Measurements from ENCODE around the gene TUBB6.

The TUBB6 gene

GRCh38 chr18:12307701-12308385 lies at the start of gene TUBB6:
TUBB6 (plus strand) TSS chr18:12308241; CDS start chr18:12308293, 52 bp downstream.
- DNase-seq: peak; percentile 91

GRCh38 chr18:12258719-12259705 lies 49.0 kb upstream of the TUBB6 start:
- no peak for DNase-seq

- DNase-seq: no peak
Measured at GRCh38 chr18:12262748-12263147, 45.3 kb upstream of the TUBB6 start.

- no peak for DNase-seq
Measured at GRCh38 chr18:12264864-12265263, 43.2 kb upstream of the TUBB6 start.

GRCh38 chr18:12271376-12272235 lies 36.4 kb upstream of the TUBB6 start:
- peak; percentile 89 for DNase-seq

DNA sequence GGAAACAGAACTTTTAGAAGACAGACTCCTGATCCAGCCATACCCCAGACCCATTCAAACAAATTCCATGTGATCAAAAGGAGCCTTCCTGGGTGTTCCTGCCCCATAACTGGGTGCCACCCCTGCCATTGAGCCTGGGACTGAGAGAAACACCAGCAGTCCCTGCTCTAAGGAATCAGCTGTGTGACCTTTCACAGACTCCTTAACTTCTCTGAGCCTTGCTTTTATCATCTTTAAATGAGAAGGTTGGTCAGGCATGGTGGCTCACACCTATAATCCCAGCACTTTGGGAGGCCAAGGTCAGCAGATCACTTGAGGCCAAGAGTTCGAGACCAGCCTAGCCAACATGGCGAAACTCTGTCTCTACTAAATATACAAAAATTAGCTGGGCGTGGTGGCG lies 33.2 kb upstream of the TUBB6 start:
- no peak for DNase-seq

- no peak for DNase-seq
Measured at GRCh38 chr18:12276736-12277554, 31.1 kb upstream of the TUBB6 start.

GRCh38 chr18:12278215-12278671 lies 29.8 kb upstream of the TUBB6 start:
- DNase-seq: no peak

DNA sequence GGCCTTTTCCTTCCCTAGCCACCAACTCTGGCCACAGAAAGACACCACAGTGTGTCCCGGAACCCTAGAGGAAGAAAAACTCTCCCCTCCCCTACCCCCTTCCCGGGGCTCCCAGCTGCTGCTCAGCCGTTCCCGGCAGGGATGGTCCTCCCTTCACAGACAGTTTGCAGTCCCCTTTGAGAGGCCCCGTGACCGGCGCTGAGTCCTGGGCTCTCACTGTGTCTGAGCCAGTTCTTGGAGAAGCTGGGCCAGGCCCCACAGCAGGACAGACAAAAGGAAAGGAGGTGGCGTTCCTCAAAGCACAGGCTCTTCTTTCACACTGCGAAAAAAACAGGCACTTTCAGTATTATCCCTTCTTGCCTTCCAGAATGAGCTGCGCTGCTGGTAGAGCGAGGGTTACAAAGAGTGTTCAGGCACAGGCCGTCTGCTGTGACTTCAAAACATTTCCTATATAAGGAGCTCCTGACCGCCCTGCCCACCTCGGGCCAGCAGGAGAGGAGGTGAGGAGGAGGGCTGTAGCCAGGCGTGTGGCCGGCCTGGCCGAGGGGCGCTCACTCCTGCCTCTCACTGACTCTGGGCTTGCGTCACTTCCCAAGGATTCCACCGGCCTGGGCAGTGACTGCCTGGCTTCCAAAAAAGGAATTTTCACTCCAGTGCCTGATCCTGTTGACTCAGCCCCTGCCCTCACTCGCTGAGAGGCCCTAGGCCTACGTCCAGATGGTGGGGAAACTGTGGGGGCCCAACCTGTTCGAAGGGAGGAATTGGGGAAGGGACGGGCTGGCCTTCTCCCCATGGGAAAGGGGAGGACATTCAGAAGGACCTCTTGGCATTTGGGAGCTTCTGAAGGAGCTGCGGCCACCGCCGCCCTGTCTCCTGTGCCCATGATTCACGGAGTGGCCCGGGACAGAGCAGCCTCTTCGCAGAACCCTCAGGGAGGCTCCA lies 29.0 kb upstream of the TUBB6 start:
- DNase-seq: peak; percentile 89

- no peak for DNase-seq
Measured at GRCh38 chr18:12279781-12280531, 28.1 kb upstream of the TUBB6 start.

DNA sequence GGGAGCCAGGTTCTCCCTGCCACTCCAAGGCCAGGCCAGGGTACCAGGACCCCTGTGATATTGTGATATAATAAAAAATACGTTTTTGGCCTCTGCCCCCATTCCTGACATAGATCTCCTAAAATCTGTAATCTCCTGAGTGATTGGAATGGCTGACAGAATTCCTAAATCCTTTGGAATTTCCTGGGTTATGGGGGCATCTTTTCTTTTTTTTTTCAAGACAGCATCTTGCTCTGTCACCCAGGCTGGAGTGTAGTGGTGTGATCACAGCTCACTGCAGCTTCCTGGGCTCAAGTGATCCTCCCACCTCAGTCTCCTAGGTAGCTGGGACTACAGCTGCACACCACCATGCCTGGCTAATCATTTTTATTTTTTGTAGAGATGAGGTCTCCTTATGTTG lies 26.2 kb upstream of the TUBB6 start:
- no peak for DNase-seq

GRCh38 chr18:12282442-12283039 lies 25.5 kb upstream of the TUBB6 start:
- no peak for DNase-seq

DNA sequence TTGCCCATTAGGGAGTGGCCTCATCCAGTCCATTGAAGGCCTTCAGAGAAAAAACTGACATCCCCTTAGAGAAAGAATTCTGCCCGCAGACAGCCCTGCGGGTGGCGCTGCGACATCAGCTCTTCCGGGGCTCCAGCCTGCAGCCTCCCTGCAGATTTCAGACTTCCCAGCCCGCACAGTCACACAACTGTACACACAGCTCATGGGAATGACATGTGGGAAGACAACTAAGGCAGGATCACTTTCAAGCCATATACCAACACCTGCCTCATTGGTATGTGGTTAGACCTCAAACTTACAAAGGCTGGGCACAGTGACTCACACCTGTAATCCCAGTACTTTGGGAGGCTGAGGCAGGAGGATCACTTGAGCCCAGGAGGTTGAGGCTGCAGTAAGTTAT lies 24.8 kb upstream of the TUBB6 start:
- DNase-seq: no peak

GRCh38 chr18:12283666-12284065 lies 24.4 kb upstream of the TUBB6 start:
- no peak for DNase-seq

DNA sequence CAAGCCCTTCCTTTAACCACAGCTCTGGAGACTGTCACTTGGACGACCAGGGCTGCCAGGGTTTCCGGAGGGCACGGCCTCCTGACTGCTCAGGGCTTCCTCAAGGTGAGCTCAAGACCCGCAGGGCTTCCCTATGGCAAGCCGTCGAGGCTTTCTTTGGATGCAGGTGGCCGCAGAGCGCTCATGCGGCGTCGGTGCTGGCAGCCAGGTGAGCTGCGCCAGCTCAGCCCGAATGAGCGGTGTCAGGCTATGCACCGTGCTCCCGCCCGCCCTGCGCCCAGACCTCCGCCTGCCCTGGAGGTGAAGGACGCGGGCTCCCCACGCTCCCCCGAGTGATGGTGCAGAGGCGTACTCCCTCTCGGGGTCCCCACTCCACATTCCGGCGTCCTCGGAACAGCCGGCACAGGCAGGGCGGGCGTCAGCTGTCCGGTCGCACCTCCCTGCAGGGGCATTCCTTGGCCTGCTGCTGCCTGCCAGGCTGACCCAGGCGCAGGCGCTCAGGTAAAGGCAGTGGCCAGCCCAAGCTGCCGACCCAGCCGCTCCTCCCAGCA lies 20.8 kb upstream of the TUBB6 start:
- DNase-seq: no peak

DNA sequence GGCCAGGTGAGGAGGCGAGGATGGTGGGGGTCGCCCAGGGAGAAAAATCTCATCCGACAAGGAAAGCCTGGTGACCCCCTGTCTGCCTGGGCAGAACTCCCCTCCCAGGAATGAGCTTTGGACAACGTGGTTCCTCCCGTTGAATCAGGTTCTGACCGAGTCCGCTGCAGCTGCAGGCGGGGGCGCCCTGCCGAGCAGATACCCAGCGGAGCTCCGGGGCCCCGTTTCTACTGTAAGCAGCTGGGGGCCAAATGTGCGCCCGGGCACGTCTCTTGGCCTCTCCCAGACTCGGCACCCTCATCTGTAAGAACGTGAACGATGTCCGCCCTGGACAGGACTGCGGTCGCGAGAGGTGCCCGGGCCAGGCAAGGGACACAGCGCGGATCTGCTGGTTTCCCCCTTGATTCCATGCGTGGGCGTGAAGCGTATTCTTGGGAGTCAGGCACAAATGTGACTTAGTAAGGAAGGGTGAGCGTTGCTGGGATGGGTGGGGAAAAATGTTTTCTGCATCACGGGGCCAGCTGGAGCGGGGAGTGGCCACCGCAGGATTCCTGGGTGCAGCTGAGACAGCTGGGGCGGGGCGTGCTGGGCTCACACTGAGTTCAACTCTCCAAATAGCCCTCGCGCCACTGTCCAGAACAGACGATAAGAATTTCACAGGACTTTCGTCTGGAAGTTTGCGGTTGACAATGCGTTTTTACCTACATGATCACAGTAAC lies 20.2 kb upstream of the TUBB6 start:
- DNase-seq: peak; percentile 87

GRCh38 chr18:12288403-12288755 lies 19.7 kb upstream of the TUBB6 start:
- DNase-seq: no peak

- no peak for DNase-seq
Measured at GRCh38 chr18:12290086-12290485, 18.0 kb upstream of the TUBB6 start.

DNA sequence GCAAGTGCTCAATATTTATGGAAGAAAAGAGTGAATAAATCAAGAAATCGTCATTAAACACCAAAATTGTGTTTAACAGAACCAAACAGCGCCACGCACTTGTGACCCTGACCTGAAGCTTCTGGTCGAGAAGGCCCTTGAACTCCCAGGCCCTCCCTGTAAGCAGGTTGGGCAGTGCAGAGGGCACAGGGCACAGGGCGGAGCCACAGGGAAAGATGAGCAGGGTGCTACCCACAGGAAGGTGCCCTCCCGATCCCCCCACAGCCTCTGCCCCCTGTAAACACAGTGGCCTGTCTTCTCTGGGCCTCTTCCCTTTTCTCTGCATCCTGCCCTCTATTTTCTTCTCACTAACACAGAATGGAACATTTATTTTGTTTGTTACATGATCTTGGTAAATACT lies 16.9 kb upstream of the TUBB6 start:
- no peak for DNase-seq
